ENCODE results near the gene GALNTL6.

The GALNTL6 gene

DNA sequence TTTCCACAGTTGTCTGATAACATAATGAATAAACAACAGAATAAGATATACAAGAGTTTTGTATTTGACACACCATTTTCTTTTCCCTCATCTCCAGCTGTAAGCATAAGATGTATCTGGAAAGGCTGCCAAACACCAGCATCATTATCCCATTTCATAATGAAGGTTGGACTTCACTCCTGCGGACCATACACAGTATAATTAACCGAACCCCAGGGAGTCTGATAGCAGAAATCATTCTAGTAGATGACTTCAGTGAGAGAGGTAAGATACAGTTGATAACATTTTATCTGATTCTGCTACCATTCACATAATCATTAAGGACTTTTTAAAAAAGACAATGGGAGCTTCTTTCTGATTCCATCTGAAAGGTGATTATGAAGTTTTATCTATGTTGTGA lies 535.2 kb downstream of the GALNTL6 start:
- Histone ChIP-seq H3K9ac (ENCODE audit: low read depth, low read length) (no peak overlapping the region), H3K9me3 (replicated peaks; ENCODE audit: low read length) (no peaks in the 10 kb centered on the region), H3K27me3 (ENCODE audit: control insufficient read depth, insufficient read depth, low read length) (no peaks in the 10 kb centered on the region), H3K36me3 (ENCODE audit: insufficient read depth, low read length) (no peaks in the 10 kb centered on the region), H3K4me1 (ENCODE audit: control insufficient read depth, insufficient read depth, low read length) (no peaks in the 10 kb centered on the region), H3K4me3 (ENCODE audit: low read length) (no peak overlapping the region), H3K4me2 (ENCODE audit: low read length) (no peak overlapping the region)

DNA sequence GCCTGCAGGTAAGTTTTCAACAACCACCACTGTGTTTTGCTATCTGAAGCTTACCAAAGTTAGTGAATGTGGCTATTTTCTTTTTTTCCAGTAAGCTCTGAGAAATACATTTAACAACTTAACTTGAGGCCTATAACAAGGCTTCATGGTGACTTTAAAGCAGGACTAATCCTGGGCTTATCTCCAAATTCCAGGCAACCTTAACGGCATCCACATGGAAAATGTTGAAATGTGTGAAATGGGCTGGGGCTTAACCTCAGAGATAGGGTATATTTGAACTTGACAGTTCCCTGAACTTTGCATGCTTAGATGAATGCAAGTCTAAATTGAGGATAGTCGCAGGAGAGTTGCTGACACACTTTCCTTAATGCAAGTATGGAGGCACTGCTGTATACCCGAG lies 539.2 kb downstream of the GALNTL6 start:
- no peak overlapping the region for H3K4me3 ChIP-seq (ENCODE audit: low read length)
- H3K36me3 ChIP-seq (ENCODE audit: insufficient read depth, low read length) = no peaks in the 10 kb centered on the region
- H3K9ac ChIP-seq (ENCODE audit: low read depth, low read length) = no peak overlapping the region
- no peaks in the 10 kb centered on the region for H3K9me3 ChIP-seq (replicated peaks; ENCODE audit: low read length)
- H3K4me1 ChIP-seq (ENCODE audit: control insufficient read depth, insufficient read depth, low read length) = no peaks in the 10 kb centered on the region
- no peaks in the 10 kb centered on the region for H3K27me3 ChIP-seq (ENCODE audit: control insufficient read depth, insufficient read depth, low read length)
- no peak overlapping the region for H3K4me2 ChIP-seq (ENCODE audit: low read length)

DNA sequence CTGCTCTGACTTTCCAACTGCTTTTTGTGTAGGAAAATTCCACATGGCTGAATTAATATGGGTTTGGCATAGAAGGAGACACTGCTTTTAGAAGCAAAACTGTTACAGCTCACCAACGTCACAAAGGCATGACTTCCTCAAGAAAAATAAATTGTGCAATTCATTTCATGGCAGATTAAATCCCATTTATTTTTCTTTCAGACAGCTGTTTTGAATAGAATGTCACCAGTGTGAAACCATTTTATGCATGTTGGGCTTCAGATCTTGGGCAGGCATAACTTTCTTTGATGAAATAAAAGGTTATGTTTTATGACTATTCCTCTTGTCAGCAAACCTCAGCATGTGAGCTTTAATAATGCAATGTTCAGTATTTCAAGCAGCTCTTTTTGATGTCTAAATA lies 542.8 kb downstream of the GALNTL6 start:
- no peak overlapping the region for H3K4me2 ChIP-seq (ENCODE audit: low read length)
- H3K36me3 ChIP-seq (ENCODE audit: insufficient read depth, low read length) = no peaks in the 10 kb centered on the region
- no peaks in the 10 kb centered on the region for H3K4me1 ChIP-seq (ENCODE audit: control insufficient read depth, insufficient read depth, low read length)
- H3K9me3 ChIP-seq (replicated peaks; ENCODE audit: low read length) = no peaks in the 10 kb centered on the region
- H3K9ac ChIP-seq (ENCODE audit: low read depth, low read length) = no peak overlapping the region
- H3K27me3 ChIP-seq (ENCODE audit: control insufficient read depth, insufficient read depth, low read length) = no peaks in the 10 kb centered on the region
- H3K4me3 ChIP-seq (ENCODE audit: low read length) = no peak overlapping the region

DNA sequence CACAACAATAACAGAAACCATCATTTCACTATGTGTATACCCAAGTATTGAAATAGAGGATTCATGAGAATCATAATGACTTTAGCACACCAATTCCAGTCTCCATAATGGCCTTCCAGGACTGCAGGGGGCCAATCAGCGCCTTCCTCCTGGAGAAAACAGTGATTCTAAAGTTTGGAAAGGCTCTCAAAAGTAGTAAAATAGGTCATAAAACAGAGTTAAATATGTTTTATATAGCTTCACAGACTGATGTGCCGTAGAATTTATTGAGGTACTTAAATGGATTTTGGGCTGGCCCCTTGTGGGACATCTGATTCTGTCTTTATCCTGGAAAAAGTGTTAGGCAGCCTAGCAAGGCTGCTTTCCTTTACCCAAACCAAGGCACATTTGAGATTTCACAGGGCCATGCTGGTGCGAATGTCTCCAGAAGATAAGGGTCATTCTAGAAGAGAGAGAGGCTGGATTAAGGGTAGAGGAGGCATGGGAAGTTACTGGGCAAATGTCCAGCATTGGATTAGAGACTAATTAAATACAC lies 543.9 kb downstream of the GALNTL6 start:
- no peaks in the 10 kb centered on the region for H3K4me1 ChIP-seq (ENCODE audit: control insufficient read depth, insufficient read depth, low read length)
- H3K27me3 ChIP-seq (ENCODE audit: control insufficient read depth, insufficient read depth, low read length) = no peaks in the 10 kb centered on the region
- H3K36me3 ChIP-seq (ENCODE audit: insufficient read depth, low read length) = no peaks in the 10 kb centered on the region
- H3K9ac ChIP-seq (ENCODE audit: low read depth, low read length) = no peak overlapping the region
- H3K9me3 ChIP-seq (replicated peaks; ENCODE audit: low read length) = no peaks in the 10 kb centered on the region
- no peak overlapping the region for H3K4me2 ChIP-seq (ENCODE audit: low read length)
- H3K4me3 ChIP-seq (ENCODE audit: low read length) = no peak overlapping the region

DNA sequence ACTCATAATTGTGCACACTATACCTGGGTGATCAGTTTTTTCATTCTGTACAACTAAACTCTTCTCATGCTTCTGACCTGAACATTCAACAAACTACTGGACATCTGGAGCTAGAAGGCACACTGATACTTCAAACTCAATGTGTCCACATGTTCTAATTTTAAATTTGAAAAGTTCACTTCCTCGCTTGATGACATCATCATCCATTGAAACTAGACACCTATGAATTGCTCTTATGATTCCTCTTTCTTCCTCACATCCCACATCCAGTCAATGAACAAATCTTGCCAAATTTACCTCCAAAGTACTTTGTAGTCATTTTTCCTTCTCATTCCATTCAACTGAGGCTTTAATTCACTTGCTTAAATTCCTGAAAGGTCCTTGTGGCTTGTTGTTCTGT lies 549.4 kb downstream of the GALNTL6 start:
- Histone ChIP-seq H3K27me3 (ENCODE audit: control insufficient read depth, insufficient read depth, low read length) (no peaks in the 10 kb centered on the region), H3K9ac (ENCODE audit: low read depth, low read length) (no peak overlapping the region), H3K4me2 (ENCODE audit: low read length) (no peak overlapping the region), H3K9me3 (replicated peaks; ENCODE audit: low read length) (no peaks in the 10 kb centered on the region), H3K4me1 (ENCODE audit: control insufficient read depth, insufficient read depth, low read length) (no peaks in the 10 kb centered on the region), H3K36me3 (ENCODE audit: insufficient read depth, low read length) (no peaks in the 10 kb centered on the region), H3K4me3 (ENCODE audit: low read length) (no peak overlapping the region)

DNA sequence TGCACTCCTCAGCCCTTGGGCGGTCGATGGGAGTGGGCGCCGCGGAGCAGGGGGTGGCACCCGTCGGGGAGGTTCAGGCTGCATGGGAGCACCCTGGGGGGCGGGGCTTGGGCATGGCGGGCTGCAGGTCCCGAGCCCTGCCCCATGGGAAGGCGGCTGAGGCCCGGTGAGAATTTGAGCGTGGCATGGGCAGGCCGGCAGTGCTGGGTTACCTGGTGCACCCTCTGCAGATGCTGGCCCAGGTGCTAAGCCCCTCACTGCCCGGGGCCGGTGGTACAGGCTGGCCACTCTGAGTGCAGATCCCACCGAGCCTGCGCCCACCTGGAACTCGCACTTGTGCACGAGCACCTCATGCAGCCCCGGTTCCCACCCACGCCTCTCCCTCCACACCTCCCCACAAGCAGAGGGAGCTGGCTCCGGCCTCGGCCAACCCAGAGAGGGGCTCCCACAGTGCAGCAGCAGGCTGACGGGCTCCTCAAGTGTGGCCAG lies 556.3 kb downstream of the GALNTL6 start:
- H3K4me3 ChIP-seq (ENCODE audit: low read length) = no peak overlapping the region
- H3K4me2 ChIP-seq (ENCODE audit: low read length) = no peak overlapping the region
- H3K36me3 ChIP-seq (ENCODE audit: insufficient read depth, low read length) = no peaks in the 10 kb centered on the region
- no peaks in the 10 kb centered on the region for H3K27me3 ChIP-seq (ENCODE audit: control insufficient read depth, insufficient read depth, low read length)
- no peaks in the 10 kb centered on the region for H3K4me1 ChIP-seq (ENCODE audit: control insufficient read depth, insufficient read depth, low read length)
- no peak overlapping the region for H3K9ac ChIP-seq (ENCODE audit: low read depth, low read length)
- H3K9me3 ChIP-seq (replicated peaks; ENCODE audit: low read length) = no peaks in the 10 kb centered on the region

DNA sequence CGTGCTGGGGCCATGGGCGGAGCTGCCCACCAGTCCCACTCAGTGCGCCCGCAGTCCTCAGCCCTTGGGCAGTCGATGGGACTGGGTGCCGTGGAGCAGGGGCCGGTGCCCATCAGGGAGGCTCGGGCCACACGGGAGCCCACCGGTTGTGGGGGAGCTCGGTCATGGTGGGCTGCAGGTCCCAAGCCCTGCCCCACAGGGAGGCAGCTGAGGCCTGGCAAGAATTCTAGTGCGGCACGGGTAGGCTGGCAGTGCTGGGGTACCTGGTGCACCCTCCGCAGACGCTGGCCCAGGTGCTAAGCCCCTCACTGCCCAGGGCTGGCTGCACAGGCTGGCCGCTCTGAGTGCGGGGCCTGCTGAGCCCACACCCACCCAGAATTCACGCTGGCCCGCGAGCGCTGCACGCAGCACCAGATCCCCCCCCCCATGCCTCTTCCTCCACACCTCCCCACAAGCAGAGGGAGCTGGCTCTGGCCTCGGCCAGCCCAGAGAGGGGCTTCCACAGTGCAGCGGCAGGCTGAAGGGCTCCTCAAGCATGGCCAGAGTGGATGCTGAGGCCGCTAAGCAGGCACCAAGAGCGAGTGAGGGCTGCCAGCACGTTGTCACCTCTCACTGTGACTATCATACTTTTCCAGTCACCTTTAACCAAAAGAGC lies 564.4 kb downstream of the GALNTL6 start:
- no peaks in the 10 kb centered on the region for H3K4me1 ChIP-seq (ENCODE audit: control insufficient read depth, insufficient read depth, low read length)
- no peak overlapping the region for H3K4me3 ChIP-seq (ENCODE audit: low read length)
- H3K36me3 ChIP-seq (ENCODE audit: insufficient read depth, low read length) = no peaks in the 10 kb centered on the region
- H3K9me3 ChIP-seq (replicated peaks; ENCODE audit: low read length) = peaks cover 3% of the 10 kb centered on the region
- H3K4me2 ChIP-seq (ENCODE audit: low read length) = no peak overlapping the region
- no peaks in the 10 kb centered on the region for H3K27me3 ChIP-seq (ENCODE audit: control insufficient read depth, insufficient read depth, low read length)
- H3K9ac ChIP-seq (ENCODE audit: low read depth, low read length) = no peak overlapping the region

DNA sequence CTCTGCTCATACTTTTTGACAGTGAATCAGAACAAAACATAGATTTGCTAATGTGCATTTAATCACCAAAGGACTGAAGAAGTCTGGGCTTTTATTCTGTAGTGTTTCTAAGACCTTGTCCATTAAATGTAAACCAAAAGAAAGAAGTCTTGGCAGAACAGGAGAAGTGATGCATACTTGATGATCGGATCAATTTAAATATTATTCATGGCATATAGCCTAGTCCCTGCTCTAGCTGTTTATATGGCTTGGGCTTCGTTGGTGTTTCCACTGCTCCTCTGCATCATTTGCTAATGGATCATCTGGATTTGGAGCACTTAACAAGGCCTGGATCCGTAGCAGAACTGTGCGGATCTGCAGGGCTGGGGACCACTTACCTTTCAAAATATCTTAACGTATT lies 566.6 kb downstream of the GALNTL6 start:
- Histone ChIP-seq H3K9ac (ENCODE audit: low read depth, low read length) (no peak overlapping the region), H3K36me3 (ENCODE audit: insufficient read depth, low read length) (no peaks in the 10 kb centered on the region), H3K4me3 (ENCODE audit: low read length) (no peak overlapping the region), H3K4me1 (ENCODE audit: control insufficient read depth, insufficient read depth, low read length) (no peaks in the 10 kb centered on the region), H3K27me3 (ENCODE audit: control insufficient read depth, insufficient read depth, low read length) (no peaks in the 10 kb centered on the region), H3K9me3 (replicated peaks; ENCODE audit: low read length) (peaks cover 3% of the 10 kb centered on the region), H3K4me2 (ENCODE audit: low read length) (no peak overlapping the region)

DNA sequence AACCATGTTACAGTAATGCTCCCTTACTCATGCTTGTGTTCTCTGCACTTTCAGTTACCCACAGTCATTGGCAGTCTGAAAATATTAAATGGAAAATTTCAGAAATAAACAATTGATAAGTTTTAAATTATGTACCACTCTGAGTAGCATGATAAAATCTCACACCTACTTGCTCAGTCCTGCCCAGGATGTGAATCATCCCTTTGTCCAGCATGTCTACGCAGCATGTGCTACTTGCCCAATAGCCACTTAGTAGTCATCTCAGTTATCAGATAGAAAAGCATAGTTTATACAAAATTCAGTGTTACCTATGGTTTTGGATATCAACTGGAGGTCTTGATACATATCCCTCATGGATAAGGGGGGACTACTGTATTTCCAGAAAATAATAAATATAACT lies 577.1 kb downstream of the GALNTL6 start:
- H3K27me3 ChIP-seq (ENCODE audit: control insufficient read depth, insufficient read depth, low read length) = no peaks in the 10 kb centered on the region
- no peak overlapping the region for H3K4me2 ChIP-seq (ENCODE audit: low read length)
- H3K9me3 ChIP-seq (replicated peaks; ENCODE audit: low read length) = no peaks in the 10 kb centered on the region

DNA sequence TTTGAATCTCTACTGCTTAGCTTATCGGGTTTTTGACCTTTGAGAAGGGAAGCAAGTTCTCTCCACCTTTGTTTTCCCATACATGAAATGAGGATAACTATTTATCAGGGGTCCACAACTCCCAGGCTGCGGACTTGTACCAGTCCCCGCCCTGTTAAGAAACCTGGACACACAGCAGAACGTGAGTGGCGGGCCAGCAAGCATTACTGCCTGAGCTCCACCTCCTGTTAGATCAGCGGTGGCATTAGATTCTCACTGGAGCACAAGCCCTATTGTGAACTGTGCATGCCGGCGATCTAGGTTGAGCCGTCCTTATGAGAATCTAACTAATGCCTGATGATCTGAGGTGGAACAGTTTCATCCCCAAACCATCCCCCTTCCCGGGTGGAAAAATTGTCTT lies 579.5 kb downstream of the GALNTL6 start:
- Histone ChIP-seq H3K27me3 (ENCODE audit: control insufficient read depth, insufficient read depth, low read length) (no peaks in the 10 kb centered on the region), H3K4me3 (ENCODE audit: low read length) (no peak overlapping the region), H3K9me3 (replicated peaks; ENCODE audit: low read length) (no peaks in the 10 kb centered on the region), H3K36me3 (ENCODE audit: insufficient read depth, low read length) (no peaks in the 10 kb centered on the region), H3K9ac (ENCODE audit: low read depth, low read length) (no peak overlapping the region), H3K4me1 (ENCODE audit: control insufficient read depth, insufficient read depth, low read length) (no peaks in the 10 kb centered on the region), H3K4me2 (ENCODE audit: low read length) (no peak overlapping the region)

More for the DNA sequence above, 577.1 kb downstream of the GALNTL6 start:
- Histone ChIP-seq H3K4me1 (ENCODE audit: control insufficient read depth, insufficient read depth, low read length) (no peaks in the 10 kb centered on the region), H3K9ac (ENCODE audit: low read depth, low read length) (no peak overlapping the region), H3K36me3 (ENCODE audit: insufficient read depth, low read length) (no peaks in the 10 kb centered on the region), H3K4me3 (ENCODE audit: low read length) (no peak overlapping the region)

DNA sequence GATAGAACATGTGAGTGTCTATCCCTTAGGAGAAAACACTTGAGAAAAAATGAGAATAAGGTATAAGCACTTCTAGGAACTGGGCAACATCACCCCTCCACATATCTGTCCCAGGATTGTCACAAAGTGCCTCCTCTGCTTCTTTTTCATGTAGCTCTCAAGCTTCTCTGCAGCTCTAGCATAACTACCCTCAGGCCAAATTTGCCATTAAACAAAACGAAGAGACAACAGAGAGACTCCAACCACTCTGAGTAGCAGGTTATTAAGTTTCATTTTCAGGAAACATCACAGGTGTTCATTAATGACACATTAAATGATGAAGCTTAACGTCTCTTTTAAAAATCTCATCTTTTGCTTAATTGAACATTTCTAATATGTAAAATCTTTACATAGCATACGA lies 580.0 kb downstream of the GALNTL6 start:
- no peaks in the 10 kb centered on the region for H3K4me1 ChIP-seq (ENCODE audit: control insufficient read depth, insufficient read depth, low read length)
- H3K9ac ChIP-seq (ENCODE audit: low read depth, low read length) = no peak overlapping the region
- H3K4me2 ChIP-seq (ENCODE audit: low read length) = no peak overlapping the region
- no peaks in the 10 kb centered on the region for H3K27me3 ChIP-seq (ENCODE audit: control insufficient read depth, insufficient read depth, low read length)
- no peaks in the 10 kb centered on the region for H3K9me3 ChIP-seq (replicated peaks; ENCODE audit: low read length)
- no peak overlapping the region for H3K4me3 ChIP-seq (ENCODE audit: low read length)
- H3K36me3 ChIP-seq (ENCODE audit: insufficient read depth, low read length) = no peaks in the 10 kb centered on the region

DNA sequence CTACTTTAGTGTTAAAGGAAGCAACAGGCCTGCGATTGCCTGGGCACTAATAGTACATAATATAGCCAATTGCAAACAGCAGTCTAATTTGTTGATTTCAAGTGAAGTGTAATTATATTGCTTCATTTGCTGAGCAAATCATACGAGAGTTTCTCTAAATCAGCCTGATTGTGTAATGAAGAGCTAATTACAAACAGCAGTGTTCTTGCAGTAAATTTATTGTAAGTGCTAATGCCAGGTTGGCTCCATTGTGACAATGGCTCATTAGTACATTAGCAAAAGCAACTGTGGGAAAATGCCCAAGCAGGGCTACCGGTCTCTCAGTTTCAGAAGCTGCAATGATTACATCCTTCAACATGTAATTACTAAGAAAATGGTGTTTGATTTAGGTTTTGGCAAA lies 591.5 kb downstream of the GALNTL6 start:
- H3K9me3 ChIP-seq (replicated peaks; ENCODE audit: low read length) = no peaks in the 10 kb centered on the region
- H3K36me3 ChIP-seq (ENCODE audit: insufficient read depth, low read length) = no peaks in the 10 kb centered on the region
- H3K4me1 ChIP-seq (ENCODE audit: control insufficient read depth, insufficient read depth, low read length) = no peaks in the 10 kb centered on the region
- no peak overlapping the region for H3K4me3 ChIP-seq (ENCODE audit: low read length)
- H3K27me3 ChIP-seq (ENCODE audit: control insufficient read depth, insufficient read depth, low read length) = no peaks in the 10 kb centered on the region
- H3K4me2 ChIP-seq (ENCODE audit: low read length) = no peak overlapping the region
- no peak overlapping the region for H3K9ac ChIP-seq (ENCODE audit: low read depth, low read length)

Measured in skeletal muscle satellite cell (primary cell).